ENCODE data around the gene TSPYL1. TPM values are rescaled to one million over a fixed set of nuclear protein-coding genes. Genes with fewer than 3 reads are reported as not detected.

Gene TSPYL1
- total RNA-seq (10 to 100 TPM in 4 of 5 donors, 1 to 10 TPM in 1; 2.9 to 77.1 (median 33.5) TPM), polyA plus RNA-seq (10 to 100 TPM; 19.6 to 30.7 (median 25.7) TPM)
- long read RNA-seq, donor 1, transcript TSPYL1-201 (1 exons, 3,326 nt), result major isoform, 56 of 56 reads
- long read RNA-seq, donor 1, partial matches to known transcripts, result 0 of 56 reads
- long read RNA-seq, donor 1, other reads (novel, unspliced or antisense), result 0 of 56 reads
- long read RNA-seq, donor 2, transcript TSPYL1-201 (1 exons, 3,326 nt), result major isoform, 54 of 54 reads
- long read RNA-seq, donor 2, partial matches to known transcripts, result 0 of 54 reads
- long read RNA-seq, donor 2, other reads (novel, unspliced or antisense), result 0 of 54 reads
- long read RNA-seq, donor 3, transcript TSPYL1-201 (1 exons, 3,326 nt), result major isoform, 45 of 45 reads
- long read RNA-seq, donor 3, partial matches to known transcripts, result 0 of 45 reads
- long read RNA-seq, donor 3, other reads (novel, unspliced or antisense), result 0 of 45 reads
- long read RNA-seq, donor 4, partial matches to known transcripts, result 0 of 4 reads
- long read RNA-seq, donor 4, other reads (novel, unspliced or antisense), result 0 of 4 reads
- long read RNA-seq, donor 5, transcript TSPYL1-201 (1 exons, 3,326 nt), result major isoform, 62 of 62 reads
- long read RNA-seq, donor 5, partial matches to known transcripts, result 0 of 62 reads
- long read RNA-seq, donor 5, other reads (novel, unspliced or antisense), result 0 of 62 reads
- long read RNA-seq, donor 6, transcript TSPYL1-201 (1 exons, 3,326 nt), result major isoform, 171 of 171 reads
- long read RNA-seq, donor 6, partial matches to known transcripts, result 0 of 171 reads
- long read RNA-seq, donor 6, other reads (novel, unspliced or antisense), result 0 of 171 reads
- long read RNA-seq, donor 7, transcript TSPYL1-201 (1 exons, 3,326 nt), result major isoform, 67 of 67 reads
- long read RNA-seq, donor 7, partial matches to known transcripts, result 0 of 67 reads
- long read RNA-seq, donor 7, other reads (novel, unspliced or antisense), result 0 of 67 reads
- long read RNA-seq, donor 8, transcript TSPYL1-201 (1 exons, 3,326 nt), result major isoform, 75 of 75 reads
- long read RNA-seq, donor 8, partial matches to known transcripts, result 0 of 75 reads
- long read RNA-seq, donor 8, other reads (novel, unspliced or antisense), result 0 of 75 reads
- long read RNA-seq, donor 9, transcript TSPYL1-201 (1 exons, 3,326 nt), result major isoform, 51 of 51 reads
- long read RNA-seq, donor 9, partial matches to known transcripts, result 0 of 51 reads
- long read RNA-seq, donor 9, other reads (novel, unspliced or antisense), result 0 of 51 reads
- long read RNA-seq, donor 10, transcript TSPYL1-201 (1 exons, 3,326 nt), result major isoform, 27 of 27 reads
- long read RNA-seq, donor 10, partial matches to known transcripts, result 0 of 27 reads
- long read RNA-seq, donor 10, other reads (novel, unspliced or antisense), result 0 of 27 reads

- H3K4me3 ChIP-seq, result peak within 1 kb of the TSS; percentile 64 to 86 (median 84)
- peaks cover 0 to 10% (median 9%) of the 10 kb centered on the region in 4 donors for H3K36me3 ChIP-seq
- TF ChIP-seq POLR2A (IDR thresholded peaks at IDR 0.05), result peak in 2 of 4 donors; percentile 96 to 99
- TF ChIP-seq POLR2AphosphoS5 (IDR thresholded peaks at IDR 0.05), result peak; percentile 99
- TF ChIP-seq CTCF (IDR thresholded peaks at IDR 0.05), result no peak
- H3K27me3 ChIP-seq, result no peaks in the 10 kb centered on the region
- intact Hi-C loops (cut with DNase I; ENCODE audit: low total_unique reads), result no loop called here
- 0 to 1% (median 0%) methylated on average over 55 to 71 of the region's 71 CpGs for WGBS, 5 donors
- no peaks in the 10 kb centered on the region for H3K9me3 ChIP-seq
- peak; percentile 97 to 99 for DNase-seq
- H3K27ac ChIP-seq, result peak within 1 kb of the TSS; percentile 96 to 100 (median 99)
- H3K4me1 ChIP-seq, result peaks cover 44 to 61% (median 54%) of the 10 kb centered on the region in 4 donors
Observed at GRCh38 chr6:116279232-116280160, at the start of gene TSPYL1. TSS of gene TSPYL1 (minus strand) at chr6:116279930. CDS start at chr6:116279830, 100 bp downstream.

- Histone ChIP-seq H3K27ac (peak overlapping the region in 1 of 5 donors; percentile 55), H3K9me3 (peaks cover 0 to 6% (median 0%) of the 10 kb centered on the region in 4 donors), H3K4me3 (no peak overlapping the region), H3K36me3 (no peaks in the 10 kb centered on the region), H3K27me3 (no peaks in the 10 kb centered on the region), H3K4me1 (peaks cover 0 to 8% (median 0%) of the 10 kb centered on the region in 4 donors)
- intact Hi-C loops (cut with DNase I; ENCODE audit: low total_unique reads), result no loop called here
- no peak for TF ChIP-seq EP300 (IDR thresholded peaks at IDR 0.05)
- no peak for TF ChIP-seq POLR2A (IDR thresholded peaks at IDR 0.05)
- TF ChIP-seq POLR2AphosphoS5 (IDR thresholded peaks at IDR 0.05), result no peak
- no peak for TF ChIP-seq CTCF (IDR thresholded peaks at IDR 0.05)
- DNase-seq, result no peak
Observed at GRCh38 chr6:116329156-116329555, 49.4 kb upstream of the TSPYL1 start.

- peak overlapping the region in 3 of 5 donors; percentile 6 to 55 (median 38) for H3K27ac ChIP-seq
Observed at GRCh38 chr6:116328528-116328903, 48.8 kb upstream of the TSPYL1 start.

More at GRCh38 chr6:116328528-116328903, 48.8 kb upstream of the TSPYL1 start:
- Histone ChIP-seq H3K36me3 (no peaks in the 10 kb centered on the region), H3K27me3 (no peaks in the 10 kb centered on the region), H3K9me3 (peaks cover 0 to 5% (median 0%) of the 10 kb centered on the region in 4 donors), H3K4me1 (peaks cover 0 to 8% (median 0%) of the 10 kb centered on the region in 4 donors), H3K4me3 (no peak overlapping the region)
- WGBS, 5 donors, result 69 to 91% (median 78%) methylated on average over 1 of the region's 1 CpG
- DNase-seq, result no peak
- no peak for TF ChIP-seq CTCF (IDR thresholded peaks at IDR 0.05)
- no peak for TF ChIP-seq POLR2AphosphoS5 (IDR thresholded peaks at IDR 0.05)
- no peak for TF ChIP-seq EP300 (IDR thresholded peaks at IDR 0.05)
- TF ChIP-seq POLR2A (IDR thresholded peaks at IDR 0.05), result no peak
- intact Hi-C loops (cut with DNase I; ENCODE audit: low total_unique reads), result no loop called here
